Activated T-cell treated with anti-CD3 and anti-CD28 coated beads, Interleukin-2, amount 50 U/mL, for 72 hours (primary cell): ENCODE measurements around the gene RAMP1. TPM values are rescaled to one million over a fixed set of nuclear protein-coding genes. Genes with fewer than 3 reads are reported as not detected.

Source experiments
- ATAC-seq, 2 donors: fragments of 150-1000 bp; cut with Tn5 transposase; replicated peaks in 1 of 2; 2 replicates each; pipeline ENCODE4 v1.10.0; 2021; ENCODE audit warnings: moderate library complexity in 2 of 2, mild to moderate bottlenecking in 1 of 2
- DNase-seq, 2 donors: peaks; one replicate each; pipeline ENCODE4 v3.0.0; 2021 to 2022; ENCODE audit warnings: mixed read lengths in 1 of 2
- H3K27ac Mint-ChIP-seq: one replicate; pipeline ENCODE4 v1.8.0; 2022; ENCODE audit warnings: mild to moderate bottlenecking, moderate library complexity, mixed read lengths
- H3K27me3 Mint-ChIP-seq: one replicate; pipeline ENCODE4 v1.8.0; 2022; ENCODE audit warnings: low read depth, mixed read lengths
- H3K36me3 Mint-ChIP-seq, 2 donors: one replicate each; pipeline ENCODE4 v1.8.0; 2022; ENCODE audit warnings: mixed read lengths in 2 of 2, mild to moderate bottlenecking in 1 of 2; ENCODE audit not compliant: insufficient read depth in 2 of 2
- H3K4me1 Mint-ChIP-seq: one replicate; pipeline ENCODE4 v1.8.0; 2022; ENCODE audit warnings: low read depth, mixed read lengths
- H3K4me3 Mint-ChIP-seq, 2 donors: one replicate each; pipeline ENCODE4 v1.8.0; 2022; ENCODE audit warnings: mild to moderate bottlenecking in 2 of 2, mixed read lengths in 2 of 2, moderate library complexity in 2 of 2
- H3K9me3 Mint-ChIP-seq, 2 donors: one replicate each; pipeline ENCODE4 v1.8.0; 2022; ENCODE audit warnings: mixed read lengths in 2 of 2
- total RNA-seq, 2 donors: library from RNA; stranded (reverse); gene quantifications; one replicate each; pipeline ENCODE4 v1.2.3, GENCODE V29; 2022

RAMP1 gene
- total RNA-seq, 2 donors from 2014 or later = 1.00 to 1.8 TPM

DNA sequence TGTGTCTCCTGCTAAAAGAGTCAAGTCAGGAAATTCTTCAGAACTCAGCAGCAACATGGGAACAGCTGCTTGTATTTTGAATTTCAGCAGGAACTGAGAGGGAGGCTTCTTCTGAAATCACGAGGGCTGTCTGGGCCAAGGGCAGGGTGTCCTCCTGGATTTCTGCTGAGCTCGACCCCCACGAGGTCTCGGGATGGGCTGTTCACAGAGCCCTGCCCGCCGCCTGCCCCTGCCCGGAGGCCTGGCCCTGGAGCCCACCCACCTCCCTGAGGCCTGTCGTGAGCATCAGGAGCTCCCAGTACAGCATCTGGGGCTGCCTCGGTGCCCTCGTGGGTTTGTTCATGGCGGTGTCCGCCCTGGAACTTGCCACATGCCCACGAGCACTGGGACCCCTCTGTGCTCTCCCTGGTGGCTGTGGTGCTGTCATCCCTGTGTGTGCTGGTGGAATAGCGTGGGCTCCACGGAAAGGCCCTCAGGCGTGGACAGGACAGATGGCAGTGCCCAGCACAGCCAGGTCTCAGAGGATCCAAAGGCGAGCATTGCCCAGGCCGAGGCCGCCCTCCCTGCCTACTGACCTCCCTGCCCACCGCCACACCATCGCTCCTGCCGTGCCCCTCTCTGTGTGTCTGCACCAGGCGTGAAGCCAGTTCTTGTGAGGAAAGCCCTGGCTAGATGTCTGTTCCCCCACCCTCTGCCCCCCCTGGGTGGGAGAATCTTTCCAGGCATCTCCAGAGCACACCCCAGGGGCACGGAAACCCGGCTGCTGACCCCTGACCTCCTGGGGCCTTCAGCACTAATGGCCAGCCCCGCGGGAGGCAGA lies 25.9 kb downstream of the RAMP1 start:
- ATAC-seq (no peak), DNase-seq (no peak)
- no peaks in the 10 kb centered on the region for H3K4me1 Mint-ChIP-seq

DNA sequence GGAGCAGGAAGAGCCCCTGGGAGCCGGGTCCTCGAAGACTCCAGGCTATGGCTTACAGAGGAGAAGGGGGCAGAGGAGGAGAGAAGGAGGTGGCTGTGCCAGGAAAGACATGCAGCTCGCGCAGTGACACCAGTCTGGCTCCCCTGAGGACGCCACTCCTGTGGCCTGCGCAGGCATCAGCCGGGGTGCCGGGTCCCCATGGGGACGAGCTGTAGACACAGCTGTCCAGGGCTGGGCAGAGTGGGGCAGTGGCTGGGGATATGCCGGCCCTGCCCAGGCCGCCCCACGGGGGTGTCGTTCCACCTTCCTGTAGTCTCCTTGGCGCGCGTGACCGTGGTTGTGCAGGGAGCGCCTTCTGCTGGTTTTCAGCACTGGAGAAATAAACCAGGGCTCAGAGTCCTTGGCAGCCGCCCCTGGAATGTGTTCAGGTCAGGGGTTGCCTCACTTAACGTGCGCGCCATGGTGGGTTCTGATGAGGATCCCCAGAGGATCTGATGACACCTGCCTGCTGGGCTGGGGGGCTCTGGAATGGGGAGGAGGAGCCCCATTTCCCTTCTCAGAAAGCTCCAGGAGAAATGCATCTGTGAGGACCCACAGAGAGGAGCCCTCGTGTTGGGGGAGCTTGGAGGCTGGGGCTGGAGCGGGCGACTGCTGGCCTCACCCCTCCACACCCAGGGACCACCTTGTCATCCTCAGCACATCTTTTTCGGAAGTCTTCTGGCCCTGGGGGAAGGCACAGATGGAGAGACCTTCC lies 26.7 kb downstream of the RAMP1 start:
- Mint-ChIP-seq H3K27me3 (no peaks in the 10 kb centered on the region), H3K27ac (no peak overlapping the region), H3K4me1 (no peaks in the 10 kb centered on the region), H3K9me3 (no peaks in the 10 kb centered on the region), H3K4me3 (no peak overlapping the region), H3K36me3 (no peaks in the 10 kb centered on the region)
- DNase-seq (no peak), ATAC-seq (no peak)

More for the DNA sequence above, 25.9 kb downstream of the RAMP1 start:
- Mint-ChIP-seq H3K9me3 (no peaks in the 10 kb centered on the region), H3K4me3 (no peak overlapping the region), H3K36me3 (no peaks in the 10 kb centered on the region), H3K27me3 (no peaks in the 10 kb centered on the region), H3K27ac (no peak overlapping the region)

DNA sequence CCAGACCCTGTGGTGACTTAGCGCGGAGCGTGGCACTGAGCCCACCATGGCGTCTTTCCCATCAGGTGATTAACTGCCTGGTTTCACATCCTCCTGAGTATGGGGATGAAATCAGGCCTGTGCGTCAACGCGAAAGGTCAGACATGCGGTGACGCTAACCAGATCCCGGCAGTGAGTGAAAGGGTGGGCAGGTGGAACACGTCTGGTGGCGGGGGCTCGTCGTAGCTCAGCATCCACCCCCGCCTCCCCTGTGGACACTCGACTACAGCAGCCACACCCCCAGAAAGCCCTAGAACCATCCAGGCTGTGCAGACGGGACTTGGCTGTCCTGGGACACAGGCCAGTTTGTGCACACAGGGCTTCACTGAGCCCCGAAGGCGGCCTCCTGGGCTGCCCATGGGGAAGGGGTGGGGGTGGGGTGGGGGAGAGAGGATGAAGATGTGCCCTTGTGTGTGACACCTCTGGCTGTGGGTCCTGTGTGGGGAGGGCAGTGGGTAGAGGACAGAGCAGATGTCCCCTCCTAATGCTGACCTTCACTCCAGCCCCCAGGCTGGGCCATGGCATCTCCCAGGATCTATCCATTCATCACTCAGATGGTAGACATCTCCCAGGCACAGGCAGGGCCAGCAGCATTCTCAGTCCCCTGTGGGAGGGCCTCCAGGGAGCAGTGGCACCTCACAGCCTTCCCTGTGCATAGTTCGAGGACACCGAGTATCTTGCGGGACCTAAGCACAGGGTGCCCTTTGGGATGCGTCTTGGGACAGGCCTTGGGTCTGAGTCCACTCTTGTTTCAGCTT lies 27.5 kb downstream of the RAMP1 start:
- no peaks in the 10 kb centered on the region for H3K27me3 Mint-ChIP-seq
- ATAC-seq (no peak), DNase-seq (no peak)
- H3K27ac Mint-ChIP-seq = no peak overlapping the region
- H3K4me1 Mint-ChIP-seq = no peaks in the 10 kb centered on the region
- H3K4me3 Mint-ChIP-seq = no peak overlapping the region
- no peaks in the 10 kb centered on the region for H3K36me3 Mint-ChIP-seq
- H3K9me3 Mint-ChIP-seq = no peaks in the 10 kb centered on the region

DNA sequence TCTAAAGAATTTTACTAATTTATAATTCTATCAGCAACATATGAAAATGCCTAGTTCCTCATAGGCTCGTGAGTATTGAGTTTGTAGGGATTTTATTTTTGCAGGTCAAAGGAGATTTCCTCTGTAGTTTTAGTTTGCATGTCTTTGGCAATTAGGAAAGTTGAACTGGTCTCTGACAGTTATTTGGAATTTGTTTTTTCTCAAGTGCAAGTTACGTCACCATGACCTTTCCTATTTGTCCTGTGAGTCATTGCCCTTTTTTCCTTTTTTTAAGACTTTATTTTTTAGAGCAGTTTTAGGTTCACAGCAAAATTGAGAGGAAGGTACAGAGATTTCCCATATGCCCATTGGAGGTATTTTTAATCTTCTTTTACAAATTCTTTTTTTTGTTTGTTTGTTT lies 29.0 kb downstream of the RAMP1 start:
- ATAC-seq (no peak), DNase-seq (no peak)
- no peaks in the 10 kb centered on the region for H3K4me1 Mint-ChIP-seq
- H3K36me3 Mint-ChIP-seq = no peaks in the 10 kb centered on the region
- no peaks in the 10 kb centered on the region for H3K27me3 Mint-ChIP-seq
- no peaks in the 10 kb centered on the region for H3K9me3 Mint-ChIP-seq
- no peak overlapping the region for H3K4me3 Mint-ChIP-seq
- H3K27ac Mint-ChIP-seq = no peak overlapping the region

DNA sequence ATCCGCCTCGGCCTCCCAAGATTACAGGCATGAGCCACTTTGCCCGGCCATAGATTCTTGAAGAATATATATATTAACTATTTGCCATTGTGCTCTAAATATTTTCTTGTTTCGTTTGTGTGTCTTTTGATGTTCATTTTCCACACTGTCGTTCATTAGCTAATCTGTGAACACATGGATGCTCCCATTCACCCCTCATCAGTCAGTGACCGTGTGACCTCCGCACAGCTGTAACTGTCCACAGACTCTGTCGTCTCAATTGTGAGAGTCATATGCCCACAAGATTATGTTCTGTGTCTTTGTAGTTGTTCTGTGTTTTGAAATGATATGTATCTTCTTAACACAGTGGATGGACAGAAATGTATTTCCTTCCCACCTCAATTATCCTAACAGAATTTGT lies 29.6 kb downstream of the RAMP1 start:
- ATAC-seq (no peak), DNase-seq (no peak)
- H3K36me3 Mint-ChIP-seq = no peaks in the 10 kb centered on the region
- no peaks in the 10 kb centered on the region for H3K9me3 Mint-ChIP-seq
- H3K27ac Mint-ChIP-seq = no peak overlapping the region
- no peak overlapping the region for H3K4me3 Mint-ChIP-seq
- no peaks in the 10 kb centered on the region for H3K4me1 Mint-ChIP-seq
- no peaks in the 10 kb centered on the region for H3K27me3 Mint-ChIP-seq

DNA sequence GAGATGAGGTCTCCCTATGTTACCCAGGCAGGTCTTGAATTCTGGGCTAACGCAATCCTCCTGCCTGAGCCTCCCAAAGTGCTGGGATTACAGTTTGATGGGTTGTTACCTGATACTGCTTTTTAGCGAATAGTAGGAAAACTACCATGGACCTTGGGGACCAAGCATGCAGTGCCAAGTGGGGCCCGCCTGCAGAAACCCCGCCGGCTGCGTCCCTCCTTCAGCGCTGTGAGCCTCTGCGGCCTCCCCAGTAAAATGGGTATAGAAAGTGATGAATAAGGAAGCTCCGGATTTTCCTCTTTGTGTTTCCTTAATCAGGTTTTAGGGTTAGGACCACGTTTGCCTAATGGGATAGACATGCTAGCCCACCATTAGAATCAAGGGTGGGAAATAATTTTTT lies 30.4 kb downstream of the RAMP1 start:
- DNase-seq = no peak
- H3K9me3 Mint-ChIP-seq = no peaks in the 10 kb centered on the region
- no peak overlapping the region for H3K4me3 Mint-ChIP-seq
- H3K36me3 Mint-ChIP-seq = no peaks in the 10 kb centered on the region
- no peak overlapping the region for H3K27ac Mint-ChIP-seq
- H3K4me1 Mint-ChIP-seq = no peaks in the 10 kb centered on the region
- ATAC-seq = no peak
- no peaks in the 10 kb centered on the region for H3K27me3 Mint-ChIP-seq

DNA sequence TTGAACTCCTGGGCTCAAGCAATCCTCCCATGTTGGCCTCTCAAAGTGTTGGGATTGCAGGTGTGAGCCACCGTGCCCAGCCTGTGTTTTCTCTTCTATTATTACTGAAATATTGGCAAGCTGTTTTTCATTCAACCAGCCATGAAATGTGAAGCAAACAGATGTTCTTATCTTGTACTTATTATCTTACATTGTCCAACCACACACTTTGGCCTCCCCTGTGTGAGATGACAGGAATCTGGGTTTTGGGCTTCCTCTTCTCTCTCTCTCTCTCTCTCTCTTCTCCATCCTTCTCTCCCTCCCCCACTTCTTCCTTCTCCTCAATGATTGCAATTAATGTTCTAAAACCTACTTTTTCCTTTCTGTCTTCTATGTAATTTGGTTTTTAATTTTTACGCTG lies 33.1 kb downstream of the RAMP1 start:
- Mint-ChIP-seq H3K4me1 (no peaks in the 10 kb centered on the region), H3K27me3 (no peaks in the 10 kb centered on the region), H3K4me3 (no peak overlapping the region), H3K36me3 (no peaks in the 10 kb centered on the region), H3K9me3 (no peaks in the 10 kb centered on the region), H3K27ac (peak overlapping the region; percentile 26)
- DNase-seq (no peak), ATAC-seq (no peak)

DNA sequence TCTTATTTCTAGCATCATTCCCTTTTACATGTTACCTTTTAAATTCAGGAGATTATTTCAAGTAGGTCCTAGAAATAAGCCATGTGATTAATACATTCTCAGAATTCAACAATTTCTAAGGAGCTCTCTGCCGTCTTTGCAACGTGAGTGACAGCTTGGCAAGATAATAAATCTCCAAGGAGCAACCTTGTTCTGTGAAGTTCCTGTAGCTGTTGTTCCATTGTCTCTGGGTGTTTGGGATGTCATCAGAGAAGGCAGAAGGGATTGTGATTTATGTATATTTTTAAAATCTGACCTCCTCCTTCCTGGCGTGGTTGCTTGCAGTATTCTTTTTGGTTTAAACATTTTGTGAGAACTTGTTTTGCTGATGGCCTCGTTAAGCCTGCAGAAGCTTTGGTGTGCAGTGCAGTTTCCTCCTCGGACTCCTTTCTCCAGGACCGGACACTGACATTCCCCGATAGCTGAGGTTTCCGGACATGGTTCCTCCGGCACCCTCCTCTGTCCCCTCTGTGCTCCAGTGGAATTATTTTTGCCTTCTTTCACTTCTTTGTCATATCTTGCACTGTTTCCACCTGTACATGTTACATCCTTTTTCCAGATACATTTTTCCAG lies 33.7 kb downstream of the RAMP1 start:
- no peak for DNase-seq
- H3K27ac Mint-ChIP-seq = no peak overlapping the region
- H3K27me3 Mint-ChIP-seq = no peaks in the 10 kb centered on the region
- no peaks in the 10 kb centered on the region for H3K36me3 Mint-ChIP-seq
- H3K4me3 Mint-ChIP-seq = no peak overlapping the region
- H3K9me3 Mint-ChIP-seq = no peaks in the 10 kb centered on the region
- peaks cover under 1% of the 10 kb centered on the region for H3K4me1 Mint-ChIP-seq
- no peak for ATAC-seq

DNA sequence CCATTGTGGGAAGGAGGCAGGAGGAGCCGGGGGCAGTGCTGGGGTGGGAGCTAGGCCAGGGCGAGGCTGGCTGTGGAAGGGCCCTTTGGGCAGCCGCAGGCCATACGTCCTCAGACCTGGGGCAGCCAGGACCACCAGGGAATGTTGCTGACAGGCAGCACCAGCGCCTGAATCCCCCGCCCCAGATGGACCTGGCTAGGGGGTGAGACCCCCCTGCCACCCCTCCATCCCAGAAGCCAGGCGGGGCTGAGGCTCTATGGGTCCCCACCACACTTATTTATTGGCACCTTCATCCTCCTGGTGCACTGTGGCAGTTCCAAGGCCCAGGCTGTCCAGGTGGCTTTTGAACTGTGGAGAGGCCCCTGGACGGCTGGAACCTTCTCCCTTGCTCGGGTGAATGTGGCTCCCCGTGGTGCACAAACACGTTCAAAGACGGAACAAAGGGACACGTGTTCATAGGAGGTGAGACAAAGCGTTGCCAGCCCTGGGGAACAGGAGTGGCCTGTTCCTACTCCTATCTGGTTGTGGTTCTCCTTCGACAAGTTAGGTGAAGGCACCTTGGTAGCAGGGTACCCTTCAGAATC lies 35.1 kb downstream of the RAMP1 start:
- Mint-ChIP-seq H3K27ac (no peak overlapping the region), H3K4me3 (no peak overlapping the region), H3K27me3 (no peaks in the 10 kb centered on the region), H3K4me1 (peaks cover 14% of the 10 kb centered on the region), H3K9me3 (no peaks in the 10 kb centered on the region), H3K36me3 (no peaks in the 10 kb centered on the region)
- DNase-seq (no peak), ATAC-seq (no peak)

DNA sequence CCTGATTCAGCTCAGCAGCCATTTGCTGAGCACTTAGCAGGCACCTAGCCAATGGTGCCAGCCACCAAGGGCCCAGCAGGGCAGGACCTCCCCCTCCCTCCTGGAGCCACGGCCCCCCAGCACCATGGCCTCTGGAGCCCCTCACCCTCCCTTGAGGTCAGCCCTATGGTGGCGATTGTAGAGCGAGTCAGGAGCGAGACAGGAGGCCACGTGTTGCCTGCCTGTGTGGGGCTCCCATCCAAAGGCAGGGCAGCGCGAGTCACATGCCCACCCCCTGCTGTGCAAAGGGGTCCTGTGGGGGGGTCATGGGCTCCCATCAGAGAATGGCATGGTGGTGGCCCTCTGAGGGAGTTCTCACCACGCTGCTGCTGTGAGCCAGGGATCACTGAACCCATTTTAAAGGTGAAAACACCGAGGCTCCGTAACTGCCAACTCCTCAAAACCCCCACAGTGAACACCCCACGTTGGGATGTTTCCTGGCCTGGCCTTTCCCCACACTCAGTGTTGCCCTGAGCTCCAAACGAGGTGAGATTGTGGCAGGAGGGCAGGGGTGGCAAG lies 35.6 kb downstream of the RAMP1 start:
- no peaks in the 10 kb centered on the region for H3K27me3 Mint-ChIP-seq
- no peaks in the 10 kb centered on the region for H3K36me3 Mint-ChIP-seq
- peaks cover 17% of the 10 kb centered on the region for H3K4me1 Mint-ChIP-seq
- DNase-seq (no peak), ATAC-seq (no peak)
- no peak overlapping the region for H3K27ac Mint-ChIP-seq
- no peak overlapping the region for H3K4me3 Mint-ChIP-seq
- H3K9me3 Mint-ChIP-seq = no peaks in the 10 kb centered on the region

DNA sequence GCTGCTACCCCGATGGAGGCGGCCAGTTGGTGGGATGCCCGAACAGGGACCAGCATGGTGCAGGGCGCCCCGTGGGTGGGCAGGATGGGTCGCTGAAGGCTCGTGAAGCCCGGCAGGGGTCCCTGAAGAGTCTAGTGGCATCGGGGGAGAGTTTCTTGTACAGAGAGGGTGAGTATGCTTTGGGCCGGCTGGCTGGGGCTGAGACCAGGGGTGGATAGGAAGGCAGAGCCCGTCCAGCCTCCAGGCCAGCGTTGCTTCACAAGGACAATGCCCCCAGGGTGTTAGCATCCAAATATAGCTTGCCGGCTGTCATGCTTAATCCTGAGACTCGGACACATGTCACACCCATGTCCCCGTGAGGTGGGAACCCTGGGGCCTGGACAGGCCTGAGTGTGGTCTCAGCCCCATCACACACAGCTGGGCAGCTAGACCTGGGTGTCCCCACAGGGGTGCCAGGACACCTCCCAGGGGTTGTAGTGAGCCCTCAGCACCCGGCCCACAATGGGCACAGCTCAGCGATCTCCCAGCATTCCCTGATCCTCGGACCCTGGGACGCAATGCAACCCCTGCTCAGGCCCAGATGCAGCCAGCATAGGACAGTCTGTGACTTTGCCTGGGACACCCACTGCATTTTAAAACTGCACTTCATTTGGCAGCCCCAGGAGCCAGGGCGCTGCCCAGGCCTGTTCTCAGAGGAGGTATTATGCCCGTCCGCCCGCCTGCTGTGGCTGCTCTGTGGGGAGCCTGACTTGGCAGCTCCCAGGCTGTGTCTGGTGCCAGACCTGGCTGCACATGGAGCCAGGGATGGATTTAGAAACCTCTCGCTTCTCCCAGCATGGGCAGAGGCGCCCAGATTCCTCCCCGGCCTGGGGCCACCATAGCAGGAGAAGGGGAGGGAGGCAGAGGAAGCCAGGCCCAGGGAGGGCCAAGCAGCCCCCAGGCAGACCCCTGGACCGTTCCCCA lies 36.4 kb downstream of the RAMP1 start:
- peaks cover 21% of the 10 kb centered on the region for H3K4me1 Mint-ChIP-seq
- no peak for ATAC-seq
- H3K27me3 Mint-ChIP-seq = no peaks in the 10 kb centered on the region
- DNase-seq = no peak
- H3K9me3 Mint-ChIP-seq = no peaks in the 10 kb centered on the region
- H3K4me3 Mint-ChIP-seq = no peak overlapping the region
- no peak overlapping the region for H3K27ac Mint-ChIP-seq
- no peaks in the 10 kb centered on the region for H3K36me3 Mint-ChIP-seq

DNA sequence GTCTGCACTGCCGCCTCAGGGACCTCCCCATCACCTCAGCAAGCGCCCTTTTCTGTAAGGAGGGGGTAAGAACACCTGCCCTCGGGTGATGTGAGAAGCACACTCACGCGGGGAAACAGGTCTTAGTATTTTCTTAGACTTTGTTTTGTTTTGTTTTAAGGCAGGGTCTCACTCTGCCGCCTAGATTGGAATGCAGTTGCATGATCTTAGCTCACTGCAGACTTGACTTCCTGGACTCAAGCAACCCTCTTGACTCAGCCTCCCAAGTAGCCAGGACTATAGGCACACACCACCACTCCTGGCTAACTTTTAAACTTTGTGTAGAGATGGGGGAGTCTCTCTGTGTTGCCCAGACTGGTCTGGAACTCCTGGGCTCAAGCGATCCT lies 37.1 kb downstream of the RAMP1 start:
- H3K27me3 Mint-ChIP-seq = no peaks in the 10 kb centered on the region
- ATAC-seq = no peak
- H3K27ac Mint-ChIP-seq = no peak overlapping the region

More for the DNA sequence above, 37.1 kb downstream of the RAMP1 start:
- H3K4me3 Mint-ChIP-seq = no peak overlapping the region
- H3K36me3 Mint-ChIP-seq = no peaks in the 10 kb centered on the region
- no peak for DNase-seq
- H3K9me3 Mint-ChIP-seq = no peaks in the 10 kb centered on the region
- peaks cover 27% of the 10 kb centered on the region for H3K4me1 Mint-ChIP-seq
